Karpas-422 (cell line): ENCODE measurements around the gene BCL2. TPM values are rescaled to one million over a fixed set of nuclear protein-coding genes. Genes with fewer than 3 reads are reported as not detected.
"Not testable (repeated sequence)": the region's sequence is repeated elsewhere in the genome, so short reads cannot be mapped to it uniquely, and the experiment has no call there.

Experiments used
- DNase-seq: peaks from one replicate; pipeline ENCODE4 v3.0.0-alpha.2; 2015
- H2AFZ ChIP-seq: fragments of 200-600 bp; sonication (generic); 2 replicates; pipeline ENCODE4 v1.6.1; 2014; ENCODE audit warnings: antibody characterized with exemption, low read length, mixed read lengths
- H3K27ac ChIP-seq: fragments of 200-600 bp; sonication (generic); 2 replicates; pipeline ENCODE4 v1.5.1; 2014; ENCODE audit warnings: mild to moderate bottlenecking, low read length, moderate library complexity
- H3K27me3 ChIP-seq: fragments of 200-600 bp; sonication (generic); 2 replicates; pipeline ENCODE4 v1.6.1; 2014; ENCODE audit warnings: low read length, mixed read lengths
- H3K36me3 ChIP-seq: fragments of 200-600 bp; sonication (generic); 2 replicates; pipeline ENCODE4 v1.6.1; 2014; ENCODE audit warnings: low read length, mixed read lengths; ENCODE audit not compliant: insufficient read depth
- H3K4me1 ChIP-seq: fragments of 200-600 bp; sonication (generic); 2 replicates; pipeline ENCODE4 v1.6.1; 2014; ENCODE audit warnings: mild to moderate bottlenecking, low read length, mixed read lengths
- H3K4me2 ChIP-seq: fragments of 200-600 bp; sonication (generic); 2 replicates; pipeline ENCODE4 v1.6.1; 2014; ENCODE audit warnings: low read length, low read depth, mild to moderate bottlenecking; ENCODE audit not compliant: poor library complexity, severe bottlenecking
- H3K4me3 ChIP-seq: fragments of 200-600 bp; sonication (generic); 2 replicates; pipeline ENCODE4 v1.5.1; 2014; ENCODE audit warnings: mild to moderate bottlenecking, antibody characterized with exemption, low read length, mixed read lengths
- H3K79me2 ChIP-seq: fragments of 200-600 bp; sonication (generic); 2 replicates; pipeline ENCODE4 v1.6.1; 2014; ENCODE audit warnings: mild to moderate bottlenecking, low read length, mixed read lengths
- H3K9ac ChIP-seq: fragments of 200-600 bp; sonication (generic); 2 replicates; pipeline ENCODE4 v1.6.0; 2014; ENCODE audit warnings: low read length
- H3K9me2 ChIP-seq: fragments of 200-600 bp; sonication (generic), shearing (Covaris generic); replicated peaks from 2 replicates; pipeline ENCODE4 v1.6.0; 2014; ENCODE audit warnings: mild to moderate bottlenecking, low read length, moderate library complexity; ENCODE audit not compliant: insufficient read depth
- H3K9me3 ChIP-seq: fragments of 300-700, 200-600 bp; sonication (generic); 2 replicates; pipeline ENCODE4 v1.6.1; 2014; ENCODE audit warnings: low read length, mixed read lengths
- H4K20me1 ChIP-seq: fragments of 200-600 bp; sonication (generic); 2 replicates; pipeline ENCODE4 v1.6.1; 2014; ENCODE audit warnings: mild to moderate bottlenecking, antibody characterized with exemption, low read length, low read depth; ENCODE audit not compliant: insufficient read depth
- total RNA-seq: library from RNA; depleted of rRNA; stranded (reverse); fragments of >200 nt; shearing (Covaris generic); gene quantifications from 2 replicates; pipeline ENCODE4 v1.2.3, GENCODE V29; 2014; ENCODE audit warnings: low replicate concordance; rRNA removed

The BCL2 gene
- 263 and 271 TPM in 2 replicates for total RNA-seq

DNA sequence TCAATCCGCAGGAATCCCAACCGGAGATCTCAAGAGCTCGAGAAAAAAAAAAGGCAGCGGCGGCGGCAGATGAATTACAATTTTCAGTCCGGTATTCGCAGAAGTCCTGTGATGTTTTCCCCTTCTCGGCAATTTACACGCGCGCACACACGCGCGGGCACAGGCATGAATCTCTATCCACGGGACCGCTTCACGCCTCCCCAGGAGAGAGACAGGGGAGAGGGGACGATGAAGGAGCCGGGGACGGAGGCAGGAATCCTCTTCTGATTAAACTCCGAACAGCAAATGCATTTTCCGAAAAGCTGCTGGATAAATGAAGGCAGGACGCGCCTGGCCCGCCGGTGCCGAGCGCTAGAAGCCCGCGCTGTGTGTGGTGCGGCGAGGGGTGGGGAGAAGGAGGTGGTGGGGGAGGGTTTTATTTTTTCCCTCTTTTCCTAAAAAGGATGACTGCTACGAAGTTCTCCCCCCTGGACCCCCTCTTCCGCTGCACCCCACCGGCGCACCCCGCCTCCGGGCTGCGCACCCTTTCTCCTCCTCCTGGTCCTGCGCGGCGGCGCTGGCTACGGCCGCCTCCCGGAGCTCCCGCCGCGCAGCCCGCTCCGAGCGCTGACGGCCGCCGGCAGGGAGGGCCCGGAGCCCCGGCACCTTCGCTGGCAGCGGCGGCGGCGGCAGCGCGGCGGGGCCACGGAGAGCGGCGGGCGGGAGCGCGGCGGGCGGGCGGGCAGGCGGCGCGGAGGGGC, at the start of gene BCL2:
TSS of gene BCL2 (minus strand) at position 387 of the 740 bp plus-strand sequence.
- H3K9ac ChIP-seq, result peak within 1 kb of the TSS; percentile 90
- H3K79me2 ChIP-seq, result peaks cover 50% of the 10 kb centered on the region
- peak within 1 kb of the TSS; percentile 90 for H3K4me3 ChIP-seq
- H3K36me3 ChIP-seq, result peaks cover 29% of the 10 kb centered on the region
- H4K20me1 ChIP-seq, result peaks cover 34% of the 10 kb centered on the region
- H3K27me3 ChIP-seq, result no peaks in the 10 kb centered on the region
- peak; percentile 93 for DNase-seq
- H3K9me2 ChIP-seq, result no peaks in the 10 kb centered on the region
- peak within 1 kb of the TSS; percentile 40; the same call in 1 of the 2 replicates for H2AFZ ChIP-seq
- H3K9me3 ChIP-seq, result no peaks in the 10 kb centered on the region
- peaks cover 43% of the 10 kb centered on the region for H3K4me1 ChIP-seq
- H3K4me2 ChIP-seq, result peak within 1 kb of the TSS; percentile 93
- H3K27ac ChIP-seq, result peak within 1 kb of the TSS; percentile 88

DNA sequence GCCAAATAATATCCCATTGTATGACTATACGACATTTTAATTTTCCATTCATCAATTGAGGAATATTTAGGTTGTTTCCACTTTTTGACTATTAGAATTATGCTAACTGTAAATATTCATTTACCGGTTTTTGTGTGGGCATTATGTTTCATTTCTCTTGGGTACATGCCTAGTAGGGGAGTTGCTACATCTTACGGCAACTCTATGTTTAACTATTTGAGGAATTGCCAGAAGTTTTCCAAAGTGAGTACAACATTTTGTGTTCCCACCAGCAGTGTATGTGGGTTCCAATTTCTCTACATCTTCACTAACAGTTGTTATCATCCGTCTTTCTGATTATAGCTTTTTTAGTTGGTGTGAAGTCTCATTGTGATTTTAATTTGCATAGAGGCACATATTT, 49.0 kb upstream of the BCL2 start:
- no peak for DNase-seq
- Histone ChIP-seq H3K36me3 (no peaks in the 10 kb centered on the region), H3K9ac (no peak overlapping the region), H4K20me1 (no peaks in the 10 kb centered on the region), H3K4me3 (no peak overlapping the region), H3K9me3 (no peaks in the 10 kb centered on the region), H3K4me1 (peaks cover 16% of the 10 kb centered on the region), H3K27ac (no peak overlapping the region), H3K27me3 (no peaks in the 10 kb centered on the region), H3K79me2 (peaks cover 33% of the 10 kb centered on the region), H3K9me2 (no peaks in the 10 kb centered on the region), H3K4me2 (no peak overlapping the region), H2AFZ (no peak overlapping the region)

DNA sequence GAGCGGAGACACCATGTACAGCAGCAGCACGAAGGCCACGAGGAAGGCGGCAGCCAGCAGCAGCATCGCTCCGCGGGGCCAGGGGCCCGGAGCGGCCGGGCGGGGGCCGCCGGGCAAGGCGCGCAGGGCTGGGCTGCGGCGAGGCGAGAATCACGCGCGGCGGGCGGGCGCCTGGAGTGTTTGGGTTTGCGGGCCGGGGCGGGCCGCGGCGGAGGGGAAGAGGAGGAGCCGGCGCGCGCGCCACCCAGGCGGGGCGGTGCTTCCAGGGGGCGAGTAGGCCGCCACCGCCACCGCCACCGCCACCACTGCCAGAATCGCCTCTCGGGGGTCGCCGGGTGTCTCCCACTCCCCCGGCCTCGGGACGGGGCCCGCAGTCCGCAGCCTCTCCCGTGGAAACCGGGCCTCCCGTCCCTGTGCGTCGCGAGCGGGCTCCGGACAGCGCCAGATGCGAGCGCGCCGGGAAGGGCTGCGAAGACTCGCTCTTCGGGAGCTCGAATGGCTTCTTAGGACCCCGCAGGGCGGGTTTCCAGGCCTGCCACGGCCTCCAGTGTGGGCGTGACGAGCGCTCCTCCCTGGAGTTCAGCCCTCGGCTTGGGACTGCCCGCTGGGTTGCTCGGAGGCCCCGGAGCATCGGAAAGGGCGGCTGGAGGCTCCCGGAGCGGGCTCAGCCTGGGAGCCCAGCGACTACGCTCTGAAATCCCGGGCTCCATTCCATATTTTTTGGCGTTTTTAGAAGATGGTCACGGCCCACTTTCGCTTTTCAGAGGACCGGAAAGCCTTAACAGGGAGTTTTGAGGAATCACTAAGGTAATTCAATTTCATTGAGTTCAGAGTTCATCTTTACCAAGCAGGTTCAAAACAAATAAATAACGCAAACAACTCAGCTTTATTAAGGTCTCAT, 47.7 kb upstream of the BCL2 start, which contains the start of gene KDSR:
TSS of gene KDSR (minus strand) at position 154 of the 901 bp plus-strand sequence. CDS start at position 66, 88 bp downstream.
- peak within 1 kb of the TSS; percentile 87 for H3K4me3 ChIP-seq
- H3K9me3 ChIP-seq, result no peaks in the 10 kb centered on the region
- no peaks in the 10 kb centered on the region for H3K9me2 ChIP-seq
- H3K79me2 ChIP-seq, result peaks cover 41% of the 10 kb centered on the region
- H3K36me3 ChIP-seq, result peaks cover 3% of the 10 kb centered on the region; the same call in 1 of the 2 replicates
- peak within 1 kb of the TSS; percentile 93 for H3K9ac ChIP-seq
- H3K4me2 ChIP-seq, result peak within 1 kb of the TSS; percentile 87
- peak; percentile 93 for DNase-seq
- H3K4me1 ChIP-seq, result peaks cover 16% of the 10 kb centered on the region
- H3K27ac ChIP-seq, result peak within 1 kb of the TSS; percentile 5; the same call in 1 of the 2 replicates
- H3K27me3 ChIP-seq, result no peaks in the 10 kb centered on the region
- H4K20me1 ChIP-seq, result no peaks in the 10 kb centered on the region
- H2AFZ ChIP-seq, result peak within 1 kb of the TSS; percentile 80

DNA sequence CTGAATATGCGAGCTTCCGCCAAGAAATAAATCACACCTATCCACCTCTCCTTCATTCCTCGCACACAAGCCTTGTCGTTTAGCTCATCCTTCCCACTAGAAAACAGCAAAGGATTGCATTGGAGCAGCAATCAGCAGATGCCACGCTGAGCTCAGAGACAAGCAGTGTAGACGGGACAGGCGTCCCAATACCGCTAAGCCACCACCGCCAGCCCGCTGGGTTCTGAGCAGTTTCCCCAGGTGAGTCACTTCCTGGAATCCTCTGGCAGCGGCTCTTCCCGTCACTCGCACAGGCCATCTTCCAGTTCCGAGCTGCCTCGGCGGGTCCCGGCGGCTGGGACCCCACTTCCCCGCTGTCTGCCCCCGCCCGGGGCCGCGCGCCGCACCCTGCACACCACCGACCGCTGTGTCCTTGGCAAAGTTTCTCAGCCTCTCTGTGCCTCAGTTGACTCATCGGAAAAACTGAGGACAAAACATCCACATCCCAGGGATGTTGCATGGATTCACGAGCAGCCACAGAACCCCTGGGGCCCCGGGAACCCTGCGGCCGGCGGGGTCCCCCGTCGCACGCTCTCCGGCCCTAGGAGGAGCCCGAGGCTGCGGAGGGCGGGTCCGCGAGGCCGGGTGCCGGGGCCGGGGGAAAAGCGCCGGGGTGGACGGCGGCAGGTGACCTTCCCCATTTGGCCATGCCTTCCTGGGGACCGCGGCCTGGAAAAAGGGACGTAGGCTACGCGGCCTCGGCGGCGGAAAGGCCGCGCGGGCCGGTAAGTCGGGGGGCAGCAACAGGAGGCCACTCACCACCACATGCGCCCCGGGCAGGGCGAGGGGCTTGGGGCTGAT, 46.9 kb upstream of the BCL2 start:
- no peaks in the 10 kb centered on the region for H4K20me1 ChIP-seq
- peaks cover 41% of the 10 kb centered on the region for H3K79me2 ChIP-seq
- H2AFZ ChIP-seq, result peak overlapping the region; percentile 80
- peak overlapping the region; percentile 93 for H3K9ac ChIP-seq
- H3K36me3 ChIP-seq, result peaks cover 10% of the 10 kb centered on the region
- H3K9me2 ChIP-seq, result no peaks in the 10 kb centered on the region
- no peaks in the 10 kb centered on the region for H3K9me3 ChIP-seq
- H3K4me3 ChIP-seq, result peak overlapping the region; percentile 87
- H3K4me2 ChIP-seq, result peak overlapping the region; percentile 87
- H3K27me3 ChIP-seq, result no peaks in the 10 kb centered on the region
- peaks cover 16% of the 10 kb centered on the region for H3K4me1 ChIP-seq
- DNase-seq, result peak; percentile 79
- peak overlapping the region; percentile 5; the same call in 1 of the 2 replicates for H3K27ac ChIP-seq

DNA sequence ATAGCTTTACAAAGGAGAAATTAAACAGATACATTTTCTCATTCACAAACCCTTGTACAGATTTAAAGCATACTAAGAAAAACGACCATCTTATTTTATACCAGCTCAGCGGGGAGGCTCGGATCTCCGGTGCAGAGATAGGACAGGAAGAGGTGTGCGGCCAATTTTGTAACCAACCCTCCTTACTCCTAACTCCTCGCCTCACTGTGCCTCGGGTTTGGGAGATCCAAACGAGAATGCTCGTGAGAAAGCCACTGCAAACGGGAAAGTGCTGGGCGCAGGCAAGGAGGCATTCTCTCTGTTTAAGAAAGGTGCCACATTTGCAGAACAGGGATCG, 46.3 kb upstream of the BCL2 start:
- peak overlapping the region; percentile 5; the same call in 1 of the 2 replicates for H3K27ac ChIP-seq
- peak; percentile 70 for DNase-seq
- peak overlapping the region; percentile 87 for H3K4me2 ChIP-seq
- H2AFZ ChIP-seq, result peak overlapping the region; percentile 80
- no peaks in the 10 kb centered on the region for H3K9me3 ChIP-seq
- peaks cover 41% of the 10 kb centered on the region for H3K79me2 ChIP-seq
- peak overlapping the region; percentile 93 for H3K9ac ChIP-seq
- H3K4me1 ChIP-seq, result peaks cover 16% of the 10 kb centered on the region
- peaks cover 10% of the 10 kb centered on the region for H3K36me3 ChIP-seq
- H3K27me3 ChIP-seq, result no peaks in the 10 kb centered on the region
- no peaks in the 10 kb centered on the region for H4K20me1 ChIP-seq
- peak overlapping the region; percentile 87 for H3K4me3 ChIP-seq
- H3K9me2 ChIP-seq, result no peaks in the 10 kb centered on the region

DNA sequence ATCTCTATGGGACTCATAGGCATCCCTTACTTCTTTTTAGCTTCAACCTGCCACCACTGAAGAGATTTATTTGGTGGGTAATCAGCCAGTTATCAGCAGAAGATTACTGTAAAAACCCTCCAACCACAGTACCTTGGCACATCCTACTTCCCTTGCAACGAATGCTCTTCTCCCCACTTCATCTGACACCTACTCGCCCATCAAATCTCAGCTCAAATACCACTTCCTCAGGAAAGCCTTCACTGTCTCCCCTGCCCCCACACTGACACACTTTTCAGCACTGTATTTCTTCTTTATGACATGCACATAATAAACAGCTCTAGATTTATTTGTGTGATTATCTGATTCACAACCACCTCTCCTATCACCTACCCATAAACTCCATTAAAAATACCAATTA, 44.4 kb upstream of the BCL2 start:
- no peak overlapping the region for H3K27ac ChIP-seq
- peaks cover 16% of the 10 kb centered on the region for H3K4me1 ChIP-seq
- H3K79me2 ChIP-seq, result peaks cover 44% of the 10 kb centered on the region
- H3K4me2 ChIP-seq, result no peak overlapping the region
- no peaks in the 10 kb centered on the region for H3K27me3 ChIP-seq
- H3K36me3 ChIP-seq, result peaks cover 23% of the 10 kb centered on the region
- no peak for DNase-seq
- no peak overlapping the region for H3K4me3 ChIP-seq
- no peaks in the 10 kb centered on the region for H3K9me3 ChIP-seq
- no peaks in the 10 kb centered on the region for H4K20me1 ChIP-seq
- H2AFZ ChIP-seq, result no peak overlapping the region
- H3K9me2 ChIP-seq, result no peaks in the 10 kb centered on the region
- H3K9ac ChIP-seq, result no peak overlapping the region

DNA sequence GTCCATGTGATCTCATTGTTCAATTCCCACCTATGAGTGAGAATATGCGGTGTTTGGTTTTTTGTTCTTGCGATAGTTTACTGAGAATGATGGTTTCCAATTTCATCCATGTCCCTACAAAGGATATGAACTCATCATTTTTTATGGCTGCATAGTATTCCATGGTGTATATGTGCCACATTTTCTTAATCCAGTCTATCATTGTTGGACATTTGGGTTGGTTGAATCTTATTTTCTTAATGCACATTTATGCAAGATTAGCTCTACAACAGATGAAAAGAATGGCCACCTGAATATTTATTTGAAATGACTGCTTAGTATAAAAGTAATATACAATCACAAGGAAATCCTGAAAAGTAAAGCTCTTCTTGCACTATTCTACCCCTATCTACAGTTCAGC, 43.9 kb upstream of the BCL2 start:
- not testable (repeated sequence) for DNase-seq, H2AFZ ChIP-seq, H3K9ac ChIP-seq, H4K20me1 ChIP-seq, H3K4me2 ChIP-seq, H3K27me3 ChIP-seq, H3K9me3 ChIP-seq, H3K9me2 ChIP-seq, H3K4me3 ChIP-seq, H3K27ac ChIP-seq
- Histone ChIP-seq H3K79me2 (peaks cover 44% of the 10 kb centered on the region), H3K36me3 (peaks cover 23% of the 10 kb centered on the region), H3K4me1 (peaks cover 16% of the 10 kb centered on the region)
